BJ (cell line): ENCODE results near the gene UBC. TPM values are rescaled to one million over a fixed set of nuclear protein-coding genes. Genes with fewer than 3 reads are reported as not detected.

Experiments used
- CTCF ChIA-PET: fragments of 350-600 bp; formaldehyde crosslinking; extraction: SDS; loops from one replicate; lab custom pipeline; 2021; ENCODE audit warnings: antibody characterized with exemption, inconsistent platforms; lab: Yijun Ruan, JAX
- POLR2A ChIA-PET: fragments of 300-600 bp; sonication (Branson Sonifier 250); formaldehyde crosslinking; extraction: SDS; loops from one replicate; lab custom pipeline; 2021; ENCODE audit warnings: antibody characterized with exemption; lab: Charles Lee
- DNase-seq: peaks from one replicate; pipeline ENCODE4 v3.0.0-alpha.2; 2011; ENCODE audit warnings: low read depth
- H3K27me3 ChIP-seq: 2 replicates; pipeline ENCODE4 v1.6.0; 2011; ENCODE audit warnings: low read length; ENCODE audit not compliant: control insufficient read depth, insufficient read depth
- H3K36me3 ChIP-seq: 2 replicates; pipeline ENCODE4 v1.5.1; 2011; ENCODE audit warnings: low read length; ENCODE audit not compliant: control insufficient read depth, insufficient read depth
- H3K4me3 ChIP-seq: 2 replicates; pipeline ENCODE4 v1.5.1; 2011; ENCODE audit warnings: low read depth, mild to moderate bottlenecking, control low read depth, low read length
- CTCF ChIP-seq: IDR thresholded peaks from 2 replicates; pipeline ENCODE4 v1.5.1; 2011; ENCODE audit warnings: low read depth, mild to moderate bottlenecking, control low read depth, inconsistent platforms, low read length, moderate library complexity; ENCODE audit not compliant: insufficient read depth
- polyA plus RNA-seq: library from polyadenylated mRNA; depleted of rRNA; stranded (reverse); fragments of >200 nt; gene quantifications from 2 replicates; pipeline ENCODE4 v1.2.3, GENCODE V29; 2011

UBC gene
- polyA plus RNA-seq, 1 experiment, result 2,374 TPM

- DNase-seq, result no peak
- CTCF ChIA-PET, result no interaction called here
- POLR2A ChIA-PET, result no interaction called here
- peaks cover 29% of the 10 kb centered on the region for H3K36me3 ChIP-seq
- H3K4me3 ChIP-seq, result no peak overlapping the region
- no peaks in the 10 kb centered on the region for H3K27me3 ChIP-seq
- TF ChIP-seq CTCF, result no peak
Observed at GRCh38 chr12:124947561-124948398, 33.3 kb upstream of the UBC start.

GRCh38 chr12:124947013-124947412, 32.6 kb upstream of the UBC start:
- no peak for TF ChIP-seq CTCF
- CTCF ChIA-PET, result no interaction called here
- Histone ChIP-seq H3K27me3 (no peaks in the 10 kb centered on the region), H3K4me3 (no peak overlapping the region), H3K36me3 (peaks cover 28% of the 10 kb centered on the region)
- DNase-seq, result no peak
- POLR2A ChIA-PET, result no interaction called here

- no peaks in the 10 kb centered on the region for H3K27me3 ChIP-seq
- no peak for TF ChIP-seq CTCF
- CTCF ChIA-PET, result interaction anchor here (2.2 kb wide), 1 partner anchor 40 kb away, joined by 10 read pairs; no protein-coding TSS in a partner anchor
- no peak overlapping the region for H3K4me3 ChIP-seq
- H3K36me3 ChIP-seq, result peaks cover 28% of the 10 kb centered on the region
- POLR2A ChIA-PET, result no interaction called here
- no peak for DNase-seq
Observed at GRCh38 chr12:124946447-124946793, 32.0 kb upstream of the UBC start.

- TF ChIP-seq CTCF, result no peak
- H3K36me3 ChIP-seq, result no peaks in the 10 kb centered on the region; the same call in 1 of the 2 replicates
- DNase-seq, result no peak
- POLR2A ChIA-PET, result interaction anchor here (0.6 kb wide), 1 partner anchor 24 kb away, joined by 3 read pairs; no protein-coding TSS in a partner anchor
- H3K4me3 ChIP-seq, result peak overlapping the region; percentile 27
- CTCF ChIA-PET, result interaction anchor here (0.6 to 5.3 kb wide), 12 partner anchors 11 to 187 kb away, joined by 3 to 88 read pairs (median 20); partner anchors contain the start of gene UBC
- no peaks in the 10 kb centered on the region for H3K27me3 ChIP-seq
Observed at GRCh38 chr12:124941170-124941527, 26.7 kb upstream of the UBC start.

- POLR2A ChIA-PET, result interaction anchor here (0.6 to 1.3 kb wide), 2 partner anchors 23 to 34 kb away, joined by 3 to 9 read pairs; no protein-coding TSS in a partner anchor
- H3K27me3 ChIP-seq, result no peaks in the 10 kb centered on the region
- peak; percentile 96 for TF ChIP-seq CTCF
- no peaks in the 10 kb centered on the region for H3K36me3 ChIP-seq
- peak; percentile 63 for DNase-seq
- H3K4me3 ChIP-seq, result peak overlapping the region; percentile 27
- CTCF ChIA-PET, result interaction anchor here (0.6 to 5.3 kb wide), 15 partner anchors 11 to 186 kb away, joined by 3 to 88 read pairs (median 12); partner anchors contain the start of gene UBC
Observed at GRCh38 chr12:124940393-124941169, 26.1 kb upstream of the UBC start.
